ENCODE data around the gene FKBP7.
A peak's percentile ranks its signal among the peaks of the same experiment; 100 is the strongest.

FKBP7 gene

GRCh38 chr2:178496049-178496448 is 17.6 kb upstream of the FKBP7 start:
- peaks cover 62% of the 10 kb centered on the region for H3K36me3 ChIP-seq (ENCODE audit: control insufficient read depth, insufficient read depth, low read length)
- H3K4me1 ChIP-seq (ENCODE audit: control insufficient read depth, insufficient read depth, low read length, poor library complexity, severe bottlenecking) = no peaks in the 10 kb centered on the region
- DNase-seq = no peak
- H3K9me3 ChIP-seq (ENCODE audit: control insufficient read depth, low read length) = no peaks in the 10 kb centered on the region
- no peak overlapping the region for H3K27ac ChIP-seq (ENCODE audit: insufficient read depth, low read length, poor library complexity, severe bottlenecking)
- H3K27me3 ChIP-seq (replicated peaks; ENCODE audit: control insufficient read depth, insufficient read depth, low read length, poor library complexity, severe bottlenecking) = no peaks in the 10 kb centered on the region
- no peak overlapping the region for H3K4me3 ChIP-seq (ENCODE audit: insufficient read depth, low read depth, low read length, poor library complexity, severe bottlenecking)

- Histone ChIP-seq H3K27me3 (replicated peaks; ENCODE audit: control insufficient read depth, insufficient read depth, low read length, poor library complexity, severe bottlenecking) (no peaks in the 10 kb centered on the region), H3K4me3 (ENCODE audit: insufficient read depth, low read depth, low read length, poor library complexity, severe bottlenecking) (no peak overlapping the region), H3K4me1 (ENCODE audit: control insufficient read depth, insufficient read depth, low read length, poor library complexity, severe bottlenecking) (no peaks in the 10 kb centered on the region), H3K9me3 (ENCODE audit: control insufficient read depth, low read length) (no peaks in the 10 kb centered on the region), H3K36me3 (ENCODE audit: control insufficient read depth, insufficient read depth, low read length) (peaks cover 50% of the 10 kb centered on the region), H3K27ac (ENCODE audit: insufficient read depth, low read length, poor library complexity, severe bottlenecking) (no peak overlapping the region)
- DNase-seq = no peak
Observed at GRCh38 chr2:178491612-178492011, 13.2 kb upstream of the FKBP7 start.

GRCh38 chr2:178485356-178485755 is 7.0 kb upstream of the FKBP7 start:
- peaks cover 5% of the 10 kb centered on the region for H3K36me3 ChIP-seq (ENCODE audit: control insufficient read depth, insufficient read depth, low read length)
- DNase-seq = no peak
- no peaks in the 10 kb centered on the region for H3K27me3 ChIP-seq (replicated peaks; ENCODE audit: control insufficient read depth, insufficient read depth, low read length, poor library complexity, severe bottlenecking)
- no peak overlapping the region for H3K4me3 ChIP-seq (ENCODE audit: insufficient read depth, low read depth, low read length, poor library complexity, severe bottlenecking)
- no peaks in the 10 kb centered on the region for H3K9me3 ChIP-seq (ENCODE audit: control insufficient read depth, low read length)
- peaks cover 16% of the 10 kb centered on the region for H3K4me1 ChIP-seq (ENCODE audit: control insufficient read depth, insufficient read depth, low read length, poor library complexity, severe bottlenecking)
- H3K27ac ChIP-seq (ENCODE audit: insufficient read depth, low read length, poor library complexity, severe bottlenecking) = no peak overlapping the region

GRCh38 chr2:178484245-178485041 is 6.0 kb upstream of the FKBP7 start:
- DNase-seq = no peak
- H3K27ac ChIP-seq (ENCODE audit: insufficient read depth, low read length, poor library complexity, severe bottlenecking) = no peak overlapping the region
- H3K36me3 ChIP-seq (ENCODE audit: control insufficient read depth, insufficient read depth, low read length) = no peaks in the 10 kb centered on the region
- H3K4me1 ChIP-seq (ENCODE audit: control insufficient read depth, insufficient read depth, low read length, poor library complexity, severe bottlenecking) = peaks cover 16% of the 10 kb centered on the region
- H3K9me3 ChIP-seq (ENCODE audit: control insufficient read depth, low read length) = no peaks in the 10 kb centered on the region
- H3K4me3 ChIP-seq (ENCODE audit: insufficient read depth, low read depth, low read length, poor library complexity, severe bottlenecking) = no peak overlapping the region
- H3K27me3 ChIP-seq (replicated peaks; ENCODE audit: control insufficient read depth, insufficient read depth, low read length, poor library complexity, severe bottlenecking) = no peaks in the 10 kb centered on the region

DNA sequence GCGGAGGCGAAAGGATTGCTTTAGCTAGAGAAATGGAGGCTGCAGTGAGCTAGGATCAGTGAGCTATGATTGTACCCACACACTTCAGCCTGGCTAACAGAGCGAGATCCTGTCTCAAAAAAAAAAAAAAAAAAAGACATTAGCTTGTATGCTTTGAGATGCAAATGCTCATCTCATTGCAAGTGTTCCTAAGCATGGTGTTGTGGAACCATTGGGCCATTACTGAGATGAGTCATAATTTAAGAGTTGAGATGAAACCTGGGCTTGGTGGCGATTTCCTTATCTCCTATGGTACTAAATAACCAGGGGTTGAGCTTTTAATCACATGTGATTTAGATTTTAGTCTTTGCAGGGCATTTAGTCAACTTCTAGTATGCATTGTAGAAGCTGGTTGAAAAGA is 4.0 kb upstream of the FKBP7 start:
- Histone ChIP-seq H3K4me1 (ENCODE audit: control insufficient read depth, insufficient read depth, low read length, poor library complexity, severe bottlenecking) (peaks cover 16% of the 10 kb centered on the region), H3K4me3 (ENCODE audit: insufficient read depth, low read depth, low read length, poor library complexity, severe bottlenecking) (no peak overlapping the region), H3K27me3 (replicated peaks; ENCODE audit: control insufficient read depth, insufficient read depth, low read length, poor library complexity, severe bottlenecking) (no peaks in the 10 kb centered on the region), H3K27ac (ENCODE audit: insufficient read depth, low read length, poor library complexity, severe bottlenecking) (no peak overlapping the region), H3K9me3 (ENCODE audit: control insufficient read depth, low read length) (no peaks in the 10 kb centered on the region), H3K36me3 (ENCODE audit: control insufficient read depth, insufficient read depth, low read length) (no peaks in the 10 kb centered on the region)
- DNase-seq = no peak

DNA sequence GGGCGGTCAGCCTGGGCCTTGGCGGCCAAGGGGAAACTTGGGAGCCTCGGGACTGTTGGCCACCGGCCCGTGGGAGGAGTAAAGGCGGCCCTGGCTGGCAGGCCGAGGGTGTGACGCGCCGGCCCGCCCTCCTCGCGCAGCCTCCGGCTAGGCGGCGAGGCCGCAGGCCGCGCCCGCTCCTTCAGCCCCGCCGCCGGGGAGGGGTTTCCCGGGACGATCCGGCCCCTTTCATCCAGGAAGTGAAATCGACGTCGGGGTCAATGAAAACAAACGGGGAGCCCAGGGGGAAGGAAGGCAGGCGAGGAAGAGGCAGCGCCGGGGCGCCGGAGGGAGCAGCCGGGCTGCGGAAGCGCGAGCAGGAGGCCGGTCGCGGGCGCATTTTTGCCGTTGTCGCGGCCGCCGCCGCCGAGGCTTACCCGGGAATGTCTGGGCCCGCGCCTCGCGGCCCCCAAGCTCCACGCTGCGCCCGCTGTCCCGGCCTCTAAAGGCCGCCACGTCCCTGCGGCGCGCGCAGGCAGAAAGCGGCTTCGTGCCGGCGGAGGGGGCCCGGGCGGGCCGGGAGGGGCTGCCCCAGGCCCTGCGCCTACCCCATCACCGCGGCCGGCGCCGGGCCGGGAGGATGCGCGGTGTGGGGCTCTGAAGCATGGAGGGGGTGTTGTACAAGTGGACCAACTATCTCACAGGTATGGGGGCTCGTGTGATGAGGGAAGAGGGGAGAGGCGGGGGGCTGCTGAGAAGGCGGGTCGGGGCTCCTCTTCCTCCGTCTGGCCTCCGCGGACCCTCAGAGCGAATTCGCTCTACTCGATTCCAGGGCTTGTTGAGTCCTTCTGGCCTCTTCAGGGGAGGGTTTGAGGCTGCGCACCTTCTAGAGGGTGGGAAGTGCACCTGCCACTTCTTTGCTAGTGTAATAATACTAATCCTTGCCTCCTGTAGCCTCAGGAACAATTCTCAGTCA is 2.1 kb upstream of the FKBP7 start, which contains the start of gene PLEKHA3:
Gene PLEKHA3 (plus strand): TSS at position 231 of the 955 bp plus-strand sequence. CDS start 413 bp downstream, at position 644.
- no peaks in the 10 kb centered on the region for H3K9me3 ChIP-seq (ENCODE audit: control insufficient read depth, low read length)

GRCh38 chr2:178479758-178480226 is 1.4 kb upstream of the FKBP7 start:
- H3K4me3 ChIP-seq (ENCODE audit: insufficient read depth, low read depth, low read length, poor library complexity, severe bottlenecking) = peak overlapping the region; percentile 60
- H3K27ac ChIP-seq (ENCODE audit: insufficient read depth, low read length, poor library complexity, severe bottlenecking) = peak overlapping the region; percentile 84
- H3K4me1 ChIP-seq (ENCODE audit: control insufficient read depth, insufficient read depth, low read length, poor library complexity, severe bottlenecking) = peaks cover 16% of the 10 kb centered on the region
- no peaks in the 10 kb centered on the region for H3K9me3 ChIP-seq (ENCODE audit: control insufficient read depth, low read length)
- no peaks in the 10 kb centered on the region for H3K27me3 ChIP-seq (replicated peaks; ENCODE audit: control insufficient read depth, insufficient read depth, low read length, poor library complexity, severe bottlenecking)
- no peak for DNase-seq
- H3K36me3 ChIP-seq (ENCODE audit: control insufficient read depth, insufficient read depth, low read length) = no peaks in the 10 kb centered on the region

More for the DNA sequence above, 2.1 kb upstream of the FKBP7 start, which contains the start of gene PLEKHA3:
- H3K27me3 ChIP-seq (replicated peaks; ENCODE audit: control insufficient read depth, insufficient read depth, low read length, poor library complexity, severe bottlenecking) = no peaks in the 10 kb centered on the region
- peak within 1 kb of the TSS; percentile 71 for H3K4me3 ChIP-seq (ENCODE audit: insufficient read depth, low read depth, low read length, poor library complexity, severe bottlenecking)
- peaks cover 16% of the 10 kb centered on the region for H3K4me1 ChIP-seq (ENCODE audit: control insufficient read depth, insufficient read depth, low read length, poor library complexity, severe bottlenecking)
- H3K27ac ChIP-seq (ENCODE audit: insufficient read depth, low read length, poor library complexity, severe bottlenecking) = peak within 1 kb of the TSS; percentile 84
- peak; percentile 71 to 78 (median 71) for DNase-seq
- no peaks in the 10 kb centered on the region for H3K36me3 ChIP-seq (ENCODE audit: control insufficient read depth, insufficient read depth, low read length)

GRCh38 chr2:178479275-178479616 is 846 bp upstream of the FKBP7 start:
- no peaks in the 10 kb centered on the region for H3K27me3 ChIP-seq (replicated peaks; ENCODE audit: control insufficient read depth, insufficient read depth, low read length, poor library complexity, severe bottlenecking)
- no peaks in the 10 kb centered on the region for H3K36me3 ChIP-seq (ENCODE audit: control insufficient read depth, insufficient read depth, low read length)
- H3K4me1 ChIP-seq (ENCODE audit: control insufficient read depth, insufficient read depth, low read length, poor library complexity, severe bottlenecking) = peaks cover 16% of the 10 kb centered on the region
- H3K27ac ChIP-seq (ENCODE audit: insufficient read depth, low read length, poor library complexity, severe bottlenecking) = peak overlapping the region; percentile 84
- no peak for DNase-seq
- H3K4me3 ChIP-seq (ENCODE audit: insufficient read depth, low read depth, low read length, poor library complexity, severe bottlenecking) = peak overlapping the region; percentile 71
- no peaks in the 10 kb centered on the region for H3K9me3 ChIP-seq (ENCODE audit: control insufficient read depth, low read length)

- no peaks in the 10 kb centered on the region for H3K9me3 ChIP-seq (ENCODE audit: control insufficient read depth, low read length)
- no peaks in the 10 kb centered on the region for H3K27me3 ChIP-seq (replicated peaks; ENCODE audit: control insufficient read depth, insufficient read depth, low read length, poor library complexity, severe bottlenecking)
- peak overlapping the region; percentile 71 for H3K4me3 ChIP-seq (ENCODE audit: insufficient read depth, low read depth, low read length, poor library complexity, severe bottlenecking)
- no peak for DNase-seq
- H3K4me1 ChIP-seq (ENCODE audit: control insufficient read depth, insufficient read depth, low read length, poor library complexity, severe bottlenecking) = peaks cover 16% of the 10 kb centered on the region
- no peaks in the 10 kb centered on the region for H3K36me3 ChIP-seq (ENCODE audit: control insufficient read depth, insufficient read depth, low read length)
- H3K27ac ChIP-seq (ENCODE audit: insufficient read depth, low read length, poor library complexity, severe bottlenecking) = peak overlapping the region; percentile 84
Observed at GRCh38 chr2:178478130-178478438, 316 bp downstream of the FKBP7 start.
